Smooth muscle cell (in vitro differentiated cells): ENCODE measurements around the gene CD4. TPM values are rescaled to one million over a fixed set of nuclear protein-coding genes. Genes with fewer than 3 reads are reported as not detected.
A peak's percentile ranks its signal among the peaks of the same experiment; 100 is the strongest.

Experiments used
- DNase-seq: peaks from one replicate; lab custom pipeline; 2025; ENCODE audit not compliant: unreplicated experiment; lab: John Stamatoyannopoulos, UW
- H2AFZ ChIP-seq: fragments of 200-600 bp; sonication (generic); 2 replicates; pipeline ENCODE4 v1.6.0; 2016; ENCODE audit warnings: antibody characterized with exemption, low read depth, mild to moderate bottlenecking
- H3F3A ChIP-seq: fragments of 200-600 bp; sonication (generic); 2 replicates; pipeline ENCODE4 v1.6.0; 2017; ENCODE audit warnings: antibody characterized with exemption, low read depth
- H3K27ac ChIP-seq: fragments of 200-600 bp; sonication (generic); 2 replicates; pipeline ENCODE4 v1.5.1; 2016; ENCODE audit warnings: low read depth, mild to moderate bottlenecking
- H3K27me3 ChIP-seq: fragments of 200-600 bp; sonication (generic); 2 replicates; pipeline ENCODE4 v1.6.1; 2016; ENCODE audit warnings: low read depth, mild to moderate bottlenecking
- H3K36me3 ChIP-seq: fragments of 200-600 bp; sonication (generic); 2 replicates; pipeline ENCODE4 v1.5.1; 2016; ENCODE audit warnings: low read depth
- H3K4me1 ChIP-seq: fragments of 200-600 bp; sonication (generic); 2 replicates; pipeline ENCODE4 v1.5.1; 2016; ENCODE audit warnings: low read depth
- H3K4me2 ChIP-seq: fragments of 200-600 bp; sonication (generic); 2 replicates; pipeline ENCODE4 v1.6.0; 2016; ENCODE audit warnings: mild to moderate bottlenecking
- H3K4me3 ChIP-seq: fragments of 200-600 bp; sonication (generic); 2 replicates; pipeline ENCODE4 v1.5.1; 2016; ENCODE audit warnings: mild to moderate bottlenecking
- H3K79me2 ChIP-seq: fragments of 200-600 bp; sonication (generic); 2 replicates; pipeline ENCODE4 v1.6.0; 2016; ENCODE audit warnings: low read depth, mild to moderate bottlenecking
- H3K9ac ChIP-seq: fragments of 200-600 bp; sonication (generic); 2 replicates; pipeline ENCODE4 v1.6.0; 2016; ENCODE audit warnings: low read depth
- H3K9me3 ChIP-seq: fragments of 200-600 bp; sonication (generic); replicated peaks from 2 replicates; pipeline ENCODE4 v1.5.1; 2016; ENCODE audit warnings: low read depth
- H4K20me1 ChIP-seq: fragments of 200-600 bp; sonication (generic); 2 replicates; pipeline ENCODE4 v1.6.0; 2016; ENCODE audit warnings: low read depth
- CTCF ChIP-seq: fragments of 200-600 bp; sonication (generic); IDR thresholded peaks from 2 replicates; pipeline ENCODE4 v1.5.1; 2017; ENCODE audit warnings: borderline replicate concordance, mild to moderate bottlenecking, antibody characterized with exemption; ENCODE audit not compliant: insufficient read depth, poor library complexity, severe bottlenecking
- WGBS: methylation state at CpG from one replicate; pipeline ENCODE4 v1.1.7; 2016; ENCODE audit warnings: low lambda C conversion rate; 5-methylcytosine and 5-hydroxymethylcytosine counted together
- polyA plus RNA-seq: library from polyadenylated mRNA; unstranded; fragments of >200 nt; fragmentation: Nextera tagmentation; extraction: Ambion mirVana; gene quantifications from 2 replicates; pipeline ENCODE4 v1.2.1, GENCODE V29; 2016
- total RNA-seq: library from RNA; depleted of rRNA; stranded (reverse); fragments of >200 nt; gene quantifications from 2 replicates; pipeline ENCODE4 v1.2.3, GENCODE V29; 2014

Gene CD4
- total and polyA plus RNA-seq, 2 experiments from 2014 or later, result 0.13 to 2.5 TPM

- Histone ChIP-seq H3F3A (peaks cover 9% of the 10 kb centered on the region), H3K27ac (peak overlapping the region; percentile 52), H3K9me3 (no peaks in the 10 kb centered on the region), H2AFZ (no peak overlapping the region), H3K4me2 (no peak overlapping the region), H3K27me3 (no peaks in the 10 kb centered on the region), H3K9ac (no peak overlapping the region), H3K4me1 (no peaks in the 10 kb centered on the region), H4K20me1 (peaks cover 16% of the 10 kb centered on the region), H3K36me3 (peaks cover 9% of the 10 kb centered on the region), H3K4me3 (no peak overlapping the region), H3K79me2 (peaks cover 7% of the 10 kb centered on the region)
- DNase-seq, result no peak
- TF ChIP-seq CTCF, result no peak
- WGBS, result 80% methylated on average over 12 of the region's 13 CpGs
Observed at GRCh38 chr12:6745741-6746525, 43.4 kb upstream of the CD4 start.

- Histone ChIP-seq H3F3A (peaks cover 9% of the 10 kb centered on the region), H3K4me1 (no peaks in the 10 kb centered on the region), H3K4me2 (no peak overlapping the region), H3K79me2 (peaks cover 20% of the 10 kb centered on the region), H3K27ac (no peak overlapping the region), H3K9me3 (no peaks in the 10 kb centered on the region), H3K27me3 (no peaks in the 10 kb centered on the region), H3K4me3 (no peak overlapping the region), H3K9ac (no peak overlapping the region), H4K20me1 (peaks cover 28% of the 10 kb centered on the region), H3K36me3 (peaks cover 9% of the 10 kb centered on the region), H2AFZ (no peak overlapping the region)
- DNase-seq, result no peak
- 82% methylated on average over 4 of the region's 4 CpGs for WGBS
- TF ChIP-seq CTCF, result no peak
Observed at GRCh38 chr12:6747216-6747615, 42.1 kb upstream of the CD4 start.

- Histone ChIP-seq H4K20me1 (peaks cover 30% of the 10 kb centered on the region), H3K4me2 (no peak overlapping the region), H3F3A (peaks cover 9% of the 10 kb centered on the region), H3K9me3 (no peaks in the 10 kb centered on the region), H3K27me3 (no peaks in the 10 kb centered on the region), H3K4me3 (no peak overlapping the region), H2AFZ (no peak overlapping the region), H3K4me1 (peaks cover under 1% of the 10 kb centered on the region), H3K27ac (no peak overlapping the region), H3K9ac (no peak overlapping the region), H3K79me2 (peaks cover 26% of the 10 kb centered on the region), H3K36me3 (peaks cover 9% of the 10 kb centered on the region)
- TF ChIP-seq CTCF, result no peak
- WGBS, result 98% methylated on average over 28 of the region's 28 CpGs
- DNase-seq, result no peak
Observed at GRCh38 chr12:6748761-6749160, 40.6 kb upstream of the CD4 start.

- 91% methylated on average over 4 of the region's 4 CpGs for WGBS
Observed at GRCh38 chr12:6750506-6750905, 38.8 kb upstream of the CD4 start.

More at GRCh38 chr12:6750506-6750905, 38.8 kb upstream of the CD4 start:
- Histone ChIP-seq H3F3A (peaks cover 6% of the 10 kb centered on the region), H2AFZ (no peak overlapping the region), H3K4me3 (no peak overlapping the region), H3K4me1 (peaks cover 6% of the 10 kb centered on the region), H3K27ac (no peak overlapping the region), H3K36me3 (peaks cover 9% of the 10 kb centered on the region), H3K27me3 (no peaks in the 10 kb centered on the region), H3K79me2 (peaks cover 26% of the 10 kb centered on the region), H3K9me3 (no peaks in the 10 kb centered on the region), H4K20me1 (peaks cover 30% of the 10 kb centered on the region), H3K4me2 (no peak overlapping the region), H3K9ac (no peak overlapping the region)
- TF ChIP-seq CTCF, result no peak
- no peak for DNase-seq
